Pancreas (tissue), 10 donors: ENCODE measurements around the gene GFM1. TPM values are rescaled to one million over a fixed set of nuclear protein-coding genes. Genes with fewer than 3 reads are reported as not detected.

Experiments
- ATAC-seq, 4 donors: fragments of 200-7000 bp; cut with Tn5 transposase; one replicate each; pipeline versions ENCODE4 v1.8.0 to v1.9.1; 2020; ENCODE audit warnings: mild to moderate bottlenecking in 4 of 4, moderate library complexity in 4 of 4
- DNase-seq, 6 donors: peaks; one replicate each; pipeline ENCODE4 v3.0.0-alpha.2; 2020
- FAIRE-seq: peaks from 2 replicates; lab custom pipeline; 2012; peaks lifted over from hg19 to GRCh38; lab: Jason Lieb, UNC
- H3K27ac ChIP-seq, 4 donors: fragments of 200-600 bp; sonication (generic); 1 replicate in 3 of 4; 2 replicates in 1 of 4; pipeline versions ENCODE4 v1.5.0 to v1.8.0; 2020
- H3K27me3 ChIP-seq, 4 donors: fragments of 200-600 bp; one replicate each; pipeline ENCODE4 v1.8.0; 2021
- H3K36me3 ChIP-seq, 3 donors: fragments of 200-600 bp; sonication (generic) in 1 of 3; one replicate each; pipeline versions ENCODE4 v1.5.0 to v1.8.0; 2020 to 2021
- H3K4me1 ChIP-seq, 3 donors: fragments of 200-600 bp; one replicate each; pipeline ENCODE4 v1.8.0; 2021
- H3K4me3 ChIP-seq, 4 donors: fragments of 200-600 bp; sonication (generic) in 2 of 4; one replicate each; pipeline versions ENCODE4 v1.5.0 to v1.8.0; 2020 to 2021
- H3K9me3 ChIP-seq, 4 donors: fragments of 200-600 bp; one replicate each; pipeline ENCODE4 v1.8.0; 2021
- WGBS, 2 donors: extraction: QIAGEN DNeasy Blood & Tissue Kit; methylation state at CpG; one replicate each; pipeline ENCODE4 v1.1.7; 2013; 5-methylcytosine and 5-hydroxymethylcytosine counted together
- intact Hi-C, 3 donors: fragments of 100-400 bp; cut with DNase I; formaldehyde crosslinking; loops; one replicate each; pipeline versions ENCODE4 v1.11.1 to v1.14.2; 2022
- polyA plus RNA-seq, 2 donors: library from polyadenylated mRNA; stranded (reverse); fragments of 200-250 nt; gene quantifications; one replicate each; pipeline ENCODE4 v1.2.3, GENCODE V29; 2013
- total RNA-seq, 6 donors: library from RNA; stranded (reverse); fragmentation: NEBNext Ultra II Directional in 4 of 6; extraction: Animal tissue kit (Norgen Biotek cat#: 25700) in 4 of 6; gene quantifications; one replicate each; pipeline versions ENCODE4 v1.2.1 to v1.2.4, GENCODE V29; 2021 to 2023
- TF ChIP-seq, protein P1 (sequence below), 4 donors: fragments of 200-600 bp; sonication (generic) in 3 of 4; IDR thresholded peaks; one replicate each; pipeline versions ENCODE4 v1.5.0 to v1.8.0; 2021; ENCODE audit warnings: antibody characterized with exemption in 4 of 4
- donor health status: healthy with polysubstance abuse.
- donor health status: DM: no; HTN: no; CAD: no; lungs with moderate emphysema.
- donor health status: DM: no; HTN: no; CAD: no.
- donor health status: control.
- donor health status: control.
- donor health status: Bipolar disorder and iron deficiency.
- donor health status: DM: yes; HTN: yes; CAD: no.
- donor health status: DM: no; HTN: no; CAD: no.
- donor health status: DM: no; HTN: no; CAD: no.
- donor health status: DM: yes; HTN: yes; CAD: no.

The GFM1 gene
- total RNA-seq = 10 to 100 TPM; 14.1 to 24.0 (median 19.4) TPM
- polyA plus RNA-seq = 10 to 100 TPM in 1 of 2 donors, 1 to 10 TPM in 1; 5.7 to 14.1 TPM

DNA sequence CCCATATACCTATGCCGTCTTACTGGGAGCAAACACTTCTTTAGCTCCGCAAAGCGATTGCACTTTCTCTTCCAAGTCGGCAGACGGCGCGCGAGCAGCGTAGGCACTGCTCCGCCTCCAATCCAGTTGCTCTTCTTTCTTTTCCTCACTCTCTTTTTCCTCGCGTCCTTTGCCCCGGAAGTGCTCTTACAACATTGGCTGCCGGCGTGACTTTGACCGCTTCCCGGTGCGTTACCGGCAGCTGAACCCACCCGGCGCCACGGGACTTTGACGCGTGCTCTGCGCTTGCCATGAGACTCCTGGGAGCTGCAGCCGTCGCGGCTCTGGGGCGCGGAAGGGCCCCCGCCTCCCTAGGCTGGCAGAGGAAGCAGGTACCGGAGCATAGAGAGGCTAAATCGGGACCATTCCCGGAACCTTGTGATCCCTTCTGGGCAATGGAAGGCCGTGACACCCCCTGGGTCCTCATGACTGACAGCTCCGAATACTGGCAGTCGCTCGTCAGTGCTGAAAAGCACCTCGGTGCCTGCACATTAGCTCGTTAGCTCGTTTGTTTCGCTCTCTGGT lies at the start of gene GFM1:
TSS of gene GFM1 (plus strand) at position 183 of the 564 bp plus-strand sequence. CDS start at position 291, 108 bp downstream.
- TF ChIP-seq, protein P1, sequence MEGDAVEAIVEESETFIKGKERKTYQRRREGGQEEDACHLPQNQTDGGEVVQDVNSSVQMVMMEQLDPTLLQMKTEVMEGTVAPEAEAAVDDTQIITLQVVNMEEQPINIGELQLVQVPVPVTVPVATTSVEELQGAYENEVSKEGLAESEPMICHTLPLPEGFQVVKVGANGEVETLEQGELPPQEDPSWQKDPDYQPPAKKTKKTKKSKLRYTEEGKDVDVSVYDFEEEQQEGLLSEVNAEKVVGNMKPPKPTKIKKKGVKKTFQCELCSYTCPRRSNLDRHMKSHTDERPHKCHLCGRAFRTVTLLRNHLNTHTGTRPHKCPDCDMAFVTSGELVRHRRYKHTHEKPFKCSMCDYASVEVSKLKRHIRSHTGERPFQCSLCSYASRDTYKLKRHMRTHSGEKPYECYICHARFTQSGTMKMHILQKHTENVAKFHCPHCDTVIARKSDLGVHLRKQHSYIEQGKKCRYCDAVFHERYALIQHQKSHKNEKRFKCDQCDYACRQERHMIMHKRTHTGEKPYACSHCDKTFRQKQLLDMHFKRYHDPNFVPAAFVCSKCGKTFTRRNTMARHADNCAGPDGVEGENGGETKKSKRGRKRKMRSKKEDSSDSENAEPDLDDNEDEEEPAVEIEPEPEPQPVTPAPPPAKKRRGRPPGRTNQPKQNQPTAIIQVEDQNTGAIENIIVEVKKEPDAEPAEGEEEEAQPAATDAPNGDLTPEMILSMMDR (IDR thresholded peaks at IDR 0.05) = peak; percentile 50 to 88 (median 64)
- no peaks in the 10 kb centered on the region for H3K9me3 ChIP-seq
- peak; percentile 60 for FAIRE-seq
- peak within 1 kb of the TSS; percentile 59 to 73 (median 69) for H3K27ac ChIP-seq
- no peaks in the 10 kb centered on the region for H3K36me3 ChIP-seq
- H3K4me1 ChIP-seq = peaks cover 4 to 6% (median 5%) of the 10 kb centered on the region in 3 donors
- H3K4me3 ChIP-seq = peak within 1 kb of the TSS; percentile 72 to 90 (median 78)
- H3K27me3 ChIP-seq = no peaks in the 10 kb centered on the region
- intact Hi-C loops = no loop called here
- DNase-seq = peak; percentile 85 to 92 (median 90)
- 0% methylated on average over 42 of the region's 42 CpGs for WGBS, 2 donors
- ATAC-seq = peak; percentile 99 to 100 (median 99)

DNA sequence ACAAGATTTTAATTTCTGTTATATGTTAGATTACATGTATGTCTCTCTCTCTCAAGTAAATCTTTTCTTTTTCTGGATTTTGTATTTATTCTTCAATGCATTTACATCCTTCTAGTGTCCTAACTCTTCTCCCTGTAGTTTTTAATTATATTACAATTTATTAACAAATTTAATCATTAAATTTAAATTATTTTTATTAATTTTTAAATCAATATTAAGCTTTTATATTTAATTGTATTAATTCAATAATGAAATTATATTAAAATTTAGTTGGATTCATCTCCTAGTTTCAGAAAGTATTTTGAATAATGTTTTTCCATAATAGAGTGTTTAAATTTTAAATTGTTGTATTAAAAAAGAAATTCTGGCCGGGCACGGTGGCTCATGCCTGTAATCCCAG lies 43.5 kb upstream of the GFM1 start:
- ATAC-seq (no peak), FAIRE-seq (peak; percentile 91), DNase-seq (no peak)
- Histone ChIP-seq H3K4me3 (no peak overlapping the region), H3K9me3 (no peaks in the 10 kb centered on the region), H3K4me1 (no peaks in the 10 kb centered on the region), H3K27ac (no peak overlapping the region), H3K36me3 (no peaks in the 10 kb centered on the region), H3K27me3 (no peaks in the 10 kb centered on the region)
- WGBS, 2 donors = 92 to 98% methylated on average over 2 of the region's 2 CpGs
- intact Hi-C loops = no loop called here
- TF ChIP-seq, protein P1 (IDR thresholded peaks at IDR 0.05) = no peak

DNA sequence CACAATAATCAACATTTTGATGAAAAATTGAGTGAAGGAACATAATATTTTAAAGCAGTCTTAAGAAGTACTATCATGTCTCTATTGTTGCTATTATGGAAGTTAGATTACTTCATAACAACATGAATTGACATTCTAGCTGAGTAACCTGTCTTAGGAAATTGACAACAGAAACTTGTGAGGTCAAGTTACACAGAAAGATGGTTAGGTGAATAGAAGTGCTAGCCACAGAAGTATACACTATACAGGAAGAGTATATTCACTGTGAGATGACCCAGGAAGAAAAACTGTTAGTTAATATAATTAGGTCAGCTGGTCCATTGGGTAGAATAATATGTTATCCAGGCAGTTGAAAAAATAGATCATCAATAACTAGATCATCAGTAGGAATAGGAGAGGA lies 42.1 kb upstream of the GFM1 start:
- ATAC-seq (no peak), FAIRE-seq (no peak), DNase-seq (no peak)
- H3K9me3 ChIP-seq = no peaks in the 10 kb centered on the region
- H3K4me3 ChIP-seq = no peak overlapping the region
- no peaks in the 10 kb centered on the region for H3K4me1 ChIP-seq
- H3K27ac ChIP-seq = no peak overlapping the region
- TF ChIP-seq, protein P1 (IDR thresholded peaks at IDR 0.05) = no peak
- H3K27me3 ChIP-seq = no peaks in the 10 kb centered on the region
- no peaks in the 10 kb centered on the region for H3K36me3 ChIP-seq
- intact Hi-C loops = no loop called here

DNA sequence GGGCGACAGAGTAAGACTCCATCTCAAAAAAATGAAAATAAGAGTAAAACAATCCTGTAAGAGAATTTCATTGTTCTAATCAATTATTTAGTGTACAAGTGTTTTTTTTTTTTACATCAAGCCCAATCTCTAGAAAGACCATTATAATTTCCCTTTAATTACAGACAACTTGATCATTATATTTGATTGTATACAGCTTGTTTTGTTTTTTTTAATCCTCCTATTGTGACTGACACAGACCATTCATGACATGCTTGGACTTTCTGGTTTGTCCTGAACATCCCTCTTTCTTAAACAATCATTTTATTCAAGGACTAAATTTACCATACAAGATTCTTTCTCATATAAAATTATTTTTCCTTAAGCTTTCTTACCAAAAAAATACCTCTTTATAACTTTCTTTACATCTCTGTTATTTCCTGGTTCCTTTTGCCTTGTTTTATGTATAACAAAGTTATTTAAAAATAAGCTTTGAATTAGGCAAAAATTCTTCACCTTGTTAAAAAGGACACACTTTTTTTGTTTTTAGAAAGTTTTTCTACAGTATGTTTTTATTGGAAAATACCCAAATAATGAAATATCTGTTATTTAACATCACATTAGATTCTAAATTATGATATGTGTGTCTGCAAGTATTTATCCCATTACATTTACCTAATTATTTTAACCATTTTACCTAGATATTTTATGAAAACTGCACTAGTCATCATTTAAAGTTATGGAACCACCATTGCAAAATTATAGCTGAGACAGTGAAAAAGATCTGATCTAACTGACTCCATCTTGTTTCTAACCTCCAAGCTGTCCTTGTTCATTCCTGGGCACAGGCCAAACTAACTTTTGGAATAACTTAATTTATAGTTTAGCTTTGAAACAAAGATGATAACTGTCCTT lies 26.1 kb upstream of the GFM1 start:
- FAIRE-seq = peak; percentile 69
- 30 to 35% methylated on average over 1 of the region's 1 CpG for WGBS, 2 donors
- TF ChIP-seq, protein P1 (IDR thresholded peaks at IDR 0.05) = no peak

More for the DNA sequence above, 26.1 kb upstream of the GFM1 start:
- no peaks in the 10 kb centered on the region for H3K9me3 ChIP-seq
- intact Hi-C loops = no loop called here
- H3K36me3 ChIP-seq = no peaks in the 10 kb centered on the region
- H3K27ac ChIP-seq = no peak overlapping the region
- H3K4me1 ChIP-seq = no peaks in the 10 kb centered on the region
- H3K4me3 ChIP-seq = no peak overlapping the region
- ATAC-seq (no peak), DNase-seq (no peak)
- no peaks in the 10 kb centered on the region for H3K27me3 ChIP-seq
